Effector memory CD4-positive, alpha-beta T cell (primary cell): ENCODE measurements around the gene NRIP1.

Experiments
- DNase-seq, 3 donors: peaks; one replicate each; pipeline ENCODE4 v3.0.0-alpha.2; 2020
- H3K27ac ChIP-seq: 2 replicates; pipeline ENCODE4 v1.7.0; 2013; ENCODE audit warnings: mild to moderate bottlenecking, low read length, moderate library complexity; ENCODE audit not compliant: insufficient read depth, poor library complexity, severe bottlenecking
- H3K27me3 ChIP-seq: replicated peaks from 2 replicates; pipeline ENCODE4 v1.7.0; 2013; ENCODE audit warnings: mild to moderate bottlenecking, low read length; ENCODE audit not compliant: insufficient read depth, control insufficient read depth, poor library complexity, severe bottlenecking
- H3K36me3 ChIP-seq: 2 replicates; pipeline ENCODE4 v1.7.0; 2013; ENCODE audit warnings: mild to moderate bottlenecking, low read length, moderate library complexity; ENCODE audit not compliant: control insufficient read depth, insufficient read depth
- H3K4me1 ChIP-seq: 2 replicates; pipeline ENCODE4 v1.7.0; 2013; ENCODE audit warnings: low read length, mild to moderate bottlenecking; ENCODE audit not compliant: control insufficient read depth, insufficient read depth, poor library complexity, severe bottlenecking
- H3K4me3 ChIP-seq: 2 replicates; pipeline ENCODE4 v1.7.0; 2013; ENCODE audit warnings: low read length, low read depth, mild to moderate bottlenecking; ENCODE audit not compliant: insufficient read depth, poor library complexity, severe bottlenecking
- H3K9me3 ChIP-seq: 2 replicates; pipeline ENCODE4 v1.7.0; 2013; ENCODE audit warnings: mild to moderate bottlenecking, low read length, moderate library complexity; ENCODE audit not compliant: control insufficient read depth

The NRIP1 gene

DNA sequence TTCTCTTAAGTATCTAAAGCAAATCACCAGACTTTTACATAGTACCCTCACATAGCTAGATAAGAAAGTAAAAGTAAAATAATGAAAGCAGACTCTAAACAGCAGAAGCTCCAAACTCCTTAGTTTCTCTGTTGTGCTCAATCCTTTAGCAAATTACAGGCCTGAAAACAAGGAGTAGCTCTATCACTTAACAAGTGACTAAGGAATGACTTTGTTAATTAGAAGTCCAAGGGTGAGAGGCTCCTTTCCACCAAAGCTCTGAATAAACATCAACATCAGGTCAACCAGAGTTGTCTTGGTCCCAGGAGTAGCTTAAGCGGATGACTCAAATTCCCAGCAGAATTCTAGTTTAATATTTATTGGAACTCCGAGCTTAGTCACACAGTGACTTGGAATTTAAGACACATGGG, 5.9 kb downstream of the NRIP1 start:
- Histone ChIP-seq H3K4me1 (peaks cover 7% of the 10 kb centered on the region), H3K36me3 (no peaks in the 10 kb centered on the region), H3K27me3 (peaks cover 3% of the 10 kb centered on the region), H3K4me3 (no peak overlapping the region), H3K9me3 (no peaks in the 10 kb centered on the region), H3K27ac (no peak overlapping the region)
- DNase-seq = no peak

DNA sequence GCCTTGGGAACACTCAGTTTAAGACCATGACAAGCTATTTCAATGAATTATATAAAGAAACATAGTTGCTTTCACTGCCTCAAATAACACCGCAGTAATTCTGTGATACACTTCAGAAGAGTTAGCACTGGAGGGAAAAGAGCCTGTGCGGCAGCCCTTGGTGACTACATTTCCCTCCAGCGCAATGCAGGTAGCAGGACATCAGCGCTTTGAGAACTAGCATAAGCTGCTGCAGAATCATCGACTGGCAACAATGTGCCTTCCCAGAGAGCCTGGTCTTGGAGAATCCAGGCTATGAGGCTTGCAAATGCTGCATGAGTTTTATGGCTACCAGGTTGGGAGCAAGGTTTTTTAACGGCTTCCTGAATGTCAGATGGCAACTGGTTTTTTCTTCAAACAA, 7.5 kb downstream of the NRIP1 start:
- H3K9me3 ChIP-seq = no peaks in the 10 kb centered on the region
- DNase-seq = no peak
- peaks cover 7% of the 10 kb centered on the region for H3K4me1 ChIP-seq
- no peaks in the 10 kb centered on the region for H3K27me3 ChIP-seq
- no peak overlapping the region for H3K27ac ChIP-seq
- no peak overlapping the region for H3K4me3 ChIP-seq
- H3K36me3 ChIP-seq = no peaks in the 10 kb centered on the region

DNA sequence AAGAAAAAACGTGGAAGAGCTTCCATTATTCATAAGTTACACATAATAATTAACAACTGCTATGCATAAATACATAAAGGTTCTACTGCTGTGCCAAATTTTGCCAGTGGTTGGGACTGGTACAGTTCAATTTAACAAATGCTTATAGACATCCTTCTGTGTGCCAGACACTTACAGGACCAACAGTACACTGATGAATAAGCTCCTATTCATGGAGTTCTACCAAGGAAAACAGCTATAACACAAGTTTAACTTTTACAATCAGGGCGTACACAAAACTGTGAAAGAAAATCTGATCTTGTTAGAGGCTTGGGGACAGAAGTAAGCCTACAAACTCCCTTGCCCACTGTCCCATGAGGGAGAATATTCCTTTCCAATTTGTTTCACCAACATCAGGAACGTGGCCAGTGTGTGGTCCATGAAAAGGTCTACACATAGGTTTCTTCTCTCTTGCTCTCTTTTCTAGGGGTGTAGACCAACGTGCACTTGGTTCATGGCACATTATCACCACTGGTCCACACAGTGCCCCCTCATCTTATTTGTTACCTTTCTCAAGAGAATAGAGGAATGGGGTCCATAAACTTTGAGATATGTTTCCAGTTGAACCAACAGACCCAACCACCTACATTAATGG, 10.1 kb downstream of the NRIP1 start:
- Histone ChIP-seq H3K4me1 (peaks cover 10% of the 10 kb centered on the region), H3K27ac (no peak overlapping the region), H3K9me3 (no peaks in the 10 kb centered on the region), H3K36me3 (no peaks in the 10 kb centered on the region), H3K4me3 (no peak overlapping the region), H3K27me3 (no peaks in the 10 kb centered on the region)
- no peak for DNase-seq

DNA sequence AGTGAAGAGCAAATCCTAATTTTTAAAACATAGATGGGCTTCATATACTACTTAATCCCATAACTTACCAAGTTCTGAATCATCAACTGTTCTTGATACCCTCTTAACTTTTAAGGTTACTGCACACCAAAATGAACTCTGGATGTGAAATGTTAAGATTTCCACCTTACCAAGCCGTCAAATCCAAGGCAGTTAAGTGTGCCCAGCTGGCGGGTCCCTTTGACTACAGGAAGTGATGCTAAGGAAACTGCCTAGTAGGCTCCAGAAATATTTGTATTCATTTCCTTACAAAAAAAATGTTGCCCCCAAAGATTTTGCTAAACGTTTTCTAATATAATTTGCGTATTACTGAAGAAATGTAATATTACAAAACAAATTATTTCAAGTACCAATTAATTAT, 10.7 kb downstream of the NRIP1 start:
- no peak for DNase-seq
- Histone ChIP-seq H3K27me3 (no peaks in the 10 kb centered on the region), H3K9me3 (no peaks in the 10 kb centered on the region), H3K4me1 (peaks cover 10% of the 10 kb centered on the region), H3K27ac (no peak overlapping the region), H3K36me3 (no peaks in the 10 kb centered on the region), H3K4me3 (no peak overlapping the region)

DNA sequence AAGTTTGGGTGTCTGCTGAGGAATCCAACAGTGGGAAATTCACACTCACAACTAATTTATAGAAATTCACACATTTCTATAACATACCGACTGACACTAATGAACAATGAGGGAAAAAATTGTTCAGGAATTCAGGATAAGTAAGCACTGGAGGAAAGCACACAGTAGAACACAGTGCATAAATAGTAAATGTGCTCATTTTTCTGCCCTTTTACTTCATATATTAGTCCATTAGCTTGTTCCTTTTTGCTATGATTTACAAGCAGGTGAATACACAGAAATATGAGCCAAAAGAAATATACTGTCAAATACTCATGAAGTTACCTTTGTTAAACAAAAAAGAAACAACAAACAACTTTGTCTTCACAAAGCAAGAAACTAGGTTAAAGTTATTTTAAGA, 11.3 kb downstream of the NRIP1 start:
- no peak for DNase-seq
- no peak overlapping the region for H3K27ac ChIP-seq
- no peaks in the 10 kb centered on the region for H3K27me3 ChIP-seq
- H3K4me3 ChIP-seq = no peak overlapping the region
- H3K36me3 ChIP-seq = no peaks in the 10 kb centered on the region
- H3K9me3 ChIP-seq = no peaks in the 10 kb centered on the region
- peaks cover 10% of the 10 kb centered on the region for H3K4me1 ChIP-seq

DNA sequence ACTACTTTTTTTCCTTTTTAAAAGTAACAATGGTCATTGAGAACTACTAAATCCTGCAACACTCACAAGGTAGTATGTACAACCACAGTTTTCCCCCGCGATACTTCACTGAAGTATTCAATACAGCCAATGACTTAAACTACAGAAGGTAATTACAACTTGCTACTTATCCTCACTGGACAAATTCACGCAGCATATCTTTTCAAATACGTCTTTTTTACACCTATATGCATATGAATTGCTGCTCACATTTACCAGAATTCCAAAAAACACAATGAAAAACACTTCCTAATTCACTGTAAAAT, 12.4 kb downstream of the NRIP1 start:
- no peaks in the 10 kb centered on the region for H3K36me3 ChIP-seq
- no peak overlapping the region for H3K4me3 ChIP-seq
- H3K4me1 ChIP-seq = peaks cover 10% of the 10 kb centered on the region
- no peak for DNase-seq
- H3K9me3 ChIP-seq = no peaks in the 10 kb centered on the region
- H3K27me3 ChIP-seq = no peaks in the 10 kb centered on the region
- H3K27ac ChIP-seq = no peak overlapping the region

- H3K9me3 ChIP-seq = no peaks in the 10 kb centered on the region
- no peak overlapping the region for H3K4me3 ChIP-seq
- H3K4me1 ChIP-seq = peaks cover 4% of the 10 kb centered on the region
- DNase-seq = no peak
- H3K27ac ChIP-seq = no peak overlapping the region
- no peaks in the 10 kb centered on the region for H3K27me3 ChIP-seq
- H3K36me3 ChIP-seq = no peaks in the 10 kb centered on the region
Observed at GRCh38 chr21:15051644-15052458, 12.9 kb downstream of the NRIP1 start.

DNA sequence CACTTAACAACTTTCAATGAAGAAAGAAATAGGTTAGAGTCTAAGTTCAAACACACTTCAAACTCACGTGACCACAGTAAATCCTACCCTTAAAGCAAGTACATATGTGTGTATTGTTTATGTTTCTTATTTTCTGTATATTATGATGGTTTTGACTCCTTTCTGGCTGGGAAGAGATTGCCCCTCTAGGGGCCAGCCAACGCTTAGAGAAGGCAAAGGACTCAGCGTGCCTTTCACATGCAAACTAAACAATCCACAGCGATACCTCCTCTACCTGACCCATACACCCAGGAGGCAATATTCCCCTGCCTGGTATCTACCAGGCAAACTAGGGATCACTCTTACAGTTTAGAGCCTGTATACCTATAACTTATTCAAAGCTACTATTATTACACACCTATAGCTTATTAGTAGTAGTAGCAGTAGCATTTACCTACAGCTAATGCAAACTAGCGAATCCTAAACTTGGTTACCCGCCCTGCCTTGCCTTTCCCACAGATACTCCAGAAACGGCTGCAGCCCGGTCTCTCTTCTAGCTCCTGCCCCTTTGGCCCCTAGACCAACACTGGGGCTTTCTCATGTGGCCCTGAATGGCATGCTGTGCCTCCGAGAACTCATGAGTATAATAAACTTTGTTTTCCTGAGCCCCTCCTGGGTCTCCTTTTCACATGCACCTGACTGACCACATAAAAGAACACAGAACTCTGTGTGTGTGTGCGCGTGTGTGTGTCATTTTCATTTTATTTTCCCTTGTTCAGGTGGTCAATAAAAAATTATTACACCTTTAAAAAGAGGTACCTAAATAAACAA, 14.0 kb downstream of the NRIP1 start:
- no peaks in the 10 kb centered on the region for H3K27me3 ChIP-seq
- H3K27ac ChIP-seq = no peak overlapping the region
- H3K4me1 ChIP-seq = peaks cover 3% of the 10 kb centered on the region
- no peak overlapping the region for H3K4me3 ChIP-seq
- DNase-seq = no peak
- no peaks in the 10 kb centered on the region for H3K9me3 ChIP-seq
- no peaks in the 10 kb centered on the region for H3K36me3 ChIP-seq

GRCh38 chr21:15045017-15045416, 19.8 kb downstream of the NRIP1 start:
- DNase-seq = no peak
- Histone ChIP-seq H3K4me3 (no peak overlapping the region), H3K4me1 (no peaks in the 10 kb centered on the region)

DNA sequence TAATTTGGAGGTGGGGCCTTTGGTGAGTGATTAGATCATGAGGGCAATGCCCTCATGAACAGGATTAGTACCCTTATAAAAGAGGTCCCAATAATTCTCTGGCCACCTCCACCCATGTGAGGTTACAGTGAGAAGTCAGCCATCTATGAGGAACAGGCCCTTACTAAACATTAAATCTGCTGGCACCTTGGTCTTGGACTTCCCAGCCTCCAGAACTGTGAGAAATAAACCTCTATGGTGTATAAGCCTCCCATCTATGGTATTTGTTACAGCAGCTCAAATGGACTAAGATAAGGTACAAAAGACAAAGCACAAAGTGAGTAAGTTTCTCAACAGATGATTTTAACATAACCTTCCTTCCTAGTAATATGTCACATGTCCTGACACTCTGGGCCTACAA, 22.3 kb downstream of the NRIP1 start:
- Histone ChIP-seq H3K36me3 (no peaks in the 10 kb centered on the region), H3K27me3 (no peaks in the 10 kb centered on the region), H3K4me3 (no peak overlapping the region), H3K9me3 (no peaks in the 10 kb centered on the region), H3K4me1 (no peaks in the 10 kb centered on the region), H3K27ac (no peak overlapping the region)
- DNase-seq = no peak

More at GRCh38 chr21:15045017-15045416, 19.8 kb downstream of the NRIP1 start:
- Histone ChIP-seq H3K9me3 (no peaks in the 10 kb centered on the region), H3K36me3 (no peaks in the 10 kb centered on the region), H3K27ac (no peak overlapping the region), H3K27me3 (no peaks in the 10 kb centered on the region)
